GM12801 (cell line): ENCODE data around the gene PUS1.

ENCODE experiments used
- CTCF ChIP-seq: IDR thresholded peaks from one replicate; pipeline ENCODE4 v1.5.1; 2011; ENCODE audit warnings: control low read depth; ENCODE audit not compliant: insufficient read length; ENCODE audit errors: extremely low read depth

PUS1 gene

GRCh38 chr12:131989021-131989420, 59.9 kb downstream of the PUS1 start:
- no peak for TF ChIP-seq CTCF

GRCh38 chr12:131990066-131990979, 61.2 kb downstream of the PUS1 start:
- no peak for TF ChIP-seq CTCF

GRCh38 chr12:131990980-131991305, 61.9 kb downstream of the PUS1 start:
- TF ChIP-seq CTCF = no peak

GRCh38 chr12:131991816-131992430, 62.8 kb downstream of the PUS1 start:
- TF ChIP-seq CTCF = no peak

- TF ChIP-seq CTCF = no peak
These were observed 65.5 kb downstream of the PUS1 start for GRCh38 chr12:131994589-131994988.
